Measurements from ENCODE around the gene GALNT4.

GALNT4 gene

DNA sequence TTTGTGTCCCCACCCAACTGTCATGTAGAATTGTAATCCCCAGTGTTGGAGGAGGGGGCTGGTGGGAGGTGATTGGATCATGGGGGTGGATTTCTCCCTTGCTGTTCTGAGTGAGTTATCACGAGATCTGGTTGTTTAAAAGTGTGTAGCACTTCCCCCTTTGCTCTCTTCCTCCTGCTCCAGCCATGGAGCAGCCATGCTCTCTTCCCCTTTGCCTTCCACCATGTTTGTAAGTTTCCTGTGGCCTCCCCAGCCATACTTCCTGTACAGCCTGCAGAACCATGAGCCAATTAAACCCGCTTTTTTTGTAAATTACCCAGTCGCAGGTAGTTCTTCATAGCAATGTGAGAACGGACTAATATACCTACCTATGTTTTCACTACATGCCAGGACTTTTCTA is 3.8 kb upstream of the GALNT4 start:
- DNase-seq = no peak

DNA sequence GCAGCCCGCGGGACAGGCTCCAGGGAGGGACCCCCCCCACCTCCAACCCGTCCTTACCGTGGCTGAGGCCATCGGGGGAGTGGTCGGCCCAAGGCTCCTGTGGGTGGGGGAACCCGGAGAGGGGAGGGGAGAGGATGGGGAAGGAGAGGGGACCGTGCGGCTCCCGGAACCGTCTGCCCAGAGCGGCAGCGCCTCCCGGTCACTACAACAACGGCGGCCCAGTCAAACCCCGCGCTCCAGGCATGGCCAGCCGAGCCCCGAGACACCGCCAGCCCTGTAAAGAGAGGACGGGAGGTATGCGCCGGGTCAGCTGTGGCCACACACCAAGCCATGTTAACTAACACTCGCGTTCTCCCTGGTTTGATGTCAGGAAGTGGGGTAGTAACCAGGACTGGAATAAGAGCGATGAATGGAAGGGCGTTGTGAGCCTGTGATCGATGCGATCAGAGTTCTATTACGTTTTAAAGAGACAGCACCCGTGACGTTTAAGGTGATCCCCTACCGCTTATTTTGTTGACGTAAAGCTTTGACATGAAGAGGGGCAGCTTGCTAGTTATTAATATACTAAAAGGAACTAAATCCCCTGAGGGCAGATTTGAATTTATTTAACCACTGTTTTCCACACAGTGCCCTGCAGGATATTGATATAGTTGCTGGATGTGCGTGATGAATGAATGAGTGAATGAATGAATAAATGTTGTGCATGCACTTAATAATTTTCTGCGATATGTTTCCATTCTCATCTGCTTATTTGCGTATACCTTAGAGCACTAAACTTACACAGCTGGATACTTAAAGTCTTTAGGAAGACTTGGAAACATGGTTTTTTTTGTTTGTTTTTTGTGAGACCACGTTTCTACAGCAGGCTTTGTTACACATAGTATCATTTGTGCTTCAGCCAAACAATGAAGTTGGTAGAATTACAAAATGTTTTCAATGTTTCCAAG is 1.5 kb upstream of the GALNT4 start, which contains the start of gene POC1B:
TSS of gene POC1B (minus strand) at position 224 of the 947 bp plus-strand sequence. CDS start at position 72, 152 bp downstream.
- peak; percentile 60 for DNase-seq

DNA sequence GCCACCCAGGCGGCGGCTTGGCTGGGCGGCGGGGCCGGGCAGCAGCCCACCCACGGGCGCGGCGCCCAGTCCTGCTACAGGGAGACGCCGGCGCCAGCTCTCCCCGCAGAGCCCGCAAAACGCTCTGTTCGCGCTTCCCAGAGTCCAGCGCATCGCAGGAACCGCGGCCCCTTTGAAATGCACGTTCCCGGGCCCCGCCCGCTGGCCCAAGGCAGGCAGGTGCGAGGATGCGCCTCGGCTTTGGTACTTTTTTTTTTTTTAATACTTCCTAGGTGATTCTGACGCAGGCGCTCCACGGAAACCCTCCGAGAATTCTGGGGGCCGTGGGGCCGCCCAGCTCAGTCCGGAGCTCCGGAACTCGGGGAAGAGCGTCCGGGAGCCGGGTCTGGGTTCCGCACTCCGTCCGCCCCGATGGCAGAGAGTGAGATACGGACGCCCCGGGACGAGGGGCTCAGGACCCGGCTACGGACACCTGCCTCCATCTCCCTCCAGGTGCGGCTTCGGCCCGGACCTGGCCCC is 768 bp upstream of the GALNT4 start:
- DNase-seq = no peak

DNA sequence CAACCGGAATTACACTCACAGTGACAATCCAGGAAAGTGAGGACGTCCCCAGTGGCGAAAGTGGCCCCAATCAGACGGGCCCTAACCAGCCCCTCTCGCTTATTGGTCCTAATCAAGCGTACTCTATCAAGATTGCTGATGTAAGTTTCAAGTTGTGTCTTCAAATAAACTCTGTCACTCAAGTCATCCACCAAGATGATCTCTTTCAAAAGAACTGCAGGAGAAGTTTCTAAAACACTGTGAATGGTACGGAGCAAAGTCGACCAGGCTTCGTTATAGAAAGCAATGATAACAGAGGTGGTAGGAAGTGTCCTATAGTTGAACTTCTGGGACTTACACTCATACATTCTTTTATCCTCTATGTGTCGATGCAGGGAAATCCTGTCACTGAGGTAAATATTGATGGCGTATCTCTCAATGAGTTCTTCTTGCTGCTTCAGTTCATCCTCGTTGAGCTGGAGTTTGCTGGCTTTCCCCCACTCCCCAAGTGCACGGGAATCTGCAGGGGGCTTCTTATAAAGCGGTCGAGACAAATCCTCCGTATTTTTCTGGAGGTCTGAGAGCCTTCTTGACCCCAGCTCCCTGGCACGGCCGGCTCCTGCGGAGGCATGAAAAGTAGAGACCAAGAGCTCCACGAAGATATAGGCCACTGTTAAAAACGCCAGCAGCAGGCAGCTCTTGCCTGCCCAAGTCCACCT is 604 bp downstream of the GALNT4 start:
- no peak for DNase-seq

DNA sequence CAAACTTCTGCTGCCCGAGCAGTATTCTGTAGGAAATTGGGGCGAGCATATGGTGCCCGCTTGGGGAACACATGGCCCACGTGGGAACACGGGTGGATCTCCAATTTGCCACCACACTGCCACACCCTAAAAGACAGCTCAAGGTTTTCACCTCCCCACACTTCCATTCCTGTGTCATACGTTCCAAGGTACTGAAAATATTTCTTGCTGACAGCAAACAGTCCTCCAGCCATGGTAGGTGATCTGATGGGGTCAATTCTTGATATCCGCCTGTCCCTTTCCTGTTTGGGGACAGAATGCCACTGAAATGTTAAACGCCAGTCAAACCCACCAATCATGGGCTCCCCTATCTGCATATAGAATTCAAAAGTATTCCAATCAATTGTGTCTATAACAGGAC is 1.2 kb downstream of the GALNT4 start:
- DNase-seq = no peak

DNA sequence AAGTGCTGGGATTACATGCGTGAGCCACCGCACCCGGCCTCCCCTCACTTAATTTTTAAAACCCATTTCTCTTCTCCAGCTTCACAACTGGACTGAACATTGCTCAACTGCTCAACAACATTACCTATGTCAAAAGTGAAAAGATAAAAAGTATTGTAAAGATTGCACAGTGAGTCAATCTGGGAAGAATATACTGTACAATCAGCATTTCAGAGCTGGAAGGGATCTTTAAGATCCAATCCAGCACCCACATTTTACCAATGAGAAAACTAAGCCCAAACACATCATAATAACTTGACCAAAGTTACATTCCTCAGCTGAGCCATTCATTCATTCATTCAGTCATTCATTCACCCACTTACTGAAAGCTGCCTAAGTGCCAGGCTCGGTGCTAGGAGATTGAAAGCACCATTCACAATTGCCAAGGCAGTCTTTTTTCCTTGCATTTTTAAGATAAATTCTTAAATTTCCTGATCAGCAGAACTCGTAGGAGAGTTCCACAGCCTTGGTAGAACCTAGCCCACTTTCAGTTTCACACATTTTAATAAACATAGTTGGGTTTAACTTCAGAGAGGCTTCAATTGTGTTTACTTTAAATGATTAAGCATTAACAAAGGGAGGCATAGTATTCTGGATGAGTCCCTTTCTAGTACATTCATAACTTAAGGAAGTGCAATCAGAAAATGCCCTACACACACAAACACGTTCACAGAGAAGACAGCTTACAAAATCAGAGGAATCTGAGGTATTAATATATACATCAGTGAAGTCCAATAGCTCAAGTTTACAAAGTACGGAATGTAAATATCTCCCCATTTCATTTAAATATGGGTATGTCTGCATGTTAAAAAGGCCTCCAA is 3.0 kb downstream of the GALNT4 start:
- DNase-seq = no peak

DNA sequence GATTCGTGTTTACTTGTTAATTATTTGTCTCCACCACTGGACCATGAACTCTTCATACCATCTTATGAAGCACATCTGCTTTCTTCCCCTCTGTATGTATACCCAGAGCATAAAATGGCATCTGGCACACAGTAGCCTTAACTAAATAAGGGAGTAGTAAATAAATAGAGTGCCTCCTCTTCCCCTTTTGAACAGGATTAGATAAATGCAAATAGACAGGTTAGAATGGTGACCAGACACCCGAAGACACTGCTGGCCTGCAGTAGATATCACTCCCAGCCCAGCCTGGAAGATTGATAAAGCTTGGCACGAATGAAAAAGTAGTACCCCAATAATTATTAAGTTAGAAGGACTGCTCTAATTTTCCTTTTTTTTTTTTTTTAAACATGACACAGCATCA is 6.9 kb downstream of the GALNT4 start:
- DNase-seq = no peak

DNA sequence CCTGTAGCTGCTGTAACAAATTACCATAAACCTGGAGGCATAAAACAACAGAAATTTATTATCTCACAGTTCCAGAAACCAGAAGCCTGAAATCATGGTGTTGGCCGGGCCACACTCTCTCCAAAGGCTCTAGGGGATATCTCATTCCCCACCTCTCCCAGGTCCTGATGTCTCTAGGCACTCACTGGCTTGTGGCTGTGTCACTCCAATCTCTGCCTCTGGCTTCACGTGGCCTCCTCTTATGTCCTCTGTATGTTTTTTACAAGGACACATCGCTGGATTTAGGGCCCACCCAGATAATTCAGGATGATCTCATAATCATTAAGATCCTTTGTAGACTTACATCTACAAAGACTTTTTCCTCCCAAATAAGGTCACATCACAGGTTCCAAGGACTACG is 8.0 kb downstream of the GALNT4 start:
- no peak for DNase-seq

DNA sequence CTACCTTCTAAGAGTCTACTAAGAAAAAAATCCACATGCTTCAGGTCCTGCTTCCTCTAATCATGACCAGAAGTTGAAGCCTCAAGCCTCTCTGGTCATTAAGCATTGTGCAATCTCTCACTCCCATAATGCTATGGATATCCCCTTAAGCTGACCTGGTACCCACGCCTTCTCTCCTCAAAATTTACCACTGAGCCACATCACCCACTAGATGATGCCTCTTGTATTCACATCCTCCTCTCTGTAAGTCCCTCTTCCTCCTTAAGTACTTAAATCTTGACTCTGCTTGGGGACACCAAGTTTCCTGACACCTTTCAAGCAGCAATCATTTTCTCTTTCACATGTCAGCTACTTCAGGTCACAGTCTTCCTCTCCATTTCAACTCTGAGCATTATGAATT is 9.8 kb downstream of the GALNT4 start:
- no peak for DNase-seq

DNA sequence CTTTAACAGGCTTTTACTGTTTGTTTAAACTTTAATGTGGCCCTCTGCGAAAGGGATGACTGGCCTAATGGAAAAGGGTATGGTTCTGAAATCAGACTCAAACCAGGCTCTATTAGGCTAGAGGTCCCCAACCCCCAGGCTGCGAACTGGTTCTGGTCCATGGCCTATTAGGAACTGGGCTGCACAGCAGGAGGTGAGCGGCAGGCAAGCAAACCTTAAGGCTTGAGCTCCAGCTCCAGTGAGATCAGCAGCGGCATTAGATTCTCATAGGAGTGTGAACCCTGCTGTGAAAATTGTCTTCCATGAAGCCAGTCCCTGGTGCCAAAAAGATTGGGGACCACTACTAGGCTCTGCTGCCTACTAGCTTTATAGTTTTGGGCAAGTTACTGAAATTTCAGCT is 11.1 kb downstream of the GALNT4 start:
- no peak for DNase-seq

DNA sequence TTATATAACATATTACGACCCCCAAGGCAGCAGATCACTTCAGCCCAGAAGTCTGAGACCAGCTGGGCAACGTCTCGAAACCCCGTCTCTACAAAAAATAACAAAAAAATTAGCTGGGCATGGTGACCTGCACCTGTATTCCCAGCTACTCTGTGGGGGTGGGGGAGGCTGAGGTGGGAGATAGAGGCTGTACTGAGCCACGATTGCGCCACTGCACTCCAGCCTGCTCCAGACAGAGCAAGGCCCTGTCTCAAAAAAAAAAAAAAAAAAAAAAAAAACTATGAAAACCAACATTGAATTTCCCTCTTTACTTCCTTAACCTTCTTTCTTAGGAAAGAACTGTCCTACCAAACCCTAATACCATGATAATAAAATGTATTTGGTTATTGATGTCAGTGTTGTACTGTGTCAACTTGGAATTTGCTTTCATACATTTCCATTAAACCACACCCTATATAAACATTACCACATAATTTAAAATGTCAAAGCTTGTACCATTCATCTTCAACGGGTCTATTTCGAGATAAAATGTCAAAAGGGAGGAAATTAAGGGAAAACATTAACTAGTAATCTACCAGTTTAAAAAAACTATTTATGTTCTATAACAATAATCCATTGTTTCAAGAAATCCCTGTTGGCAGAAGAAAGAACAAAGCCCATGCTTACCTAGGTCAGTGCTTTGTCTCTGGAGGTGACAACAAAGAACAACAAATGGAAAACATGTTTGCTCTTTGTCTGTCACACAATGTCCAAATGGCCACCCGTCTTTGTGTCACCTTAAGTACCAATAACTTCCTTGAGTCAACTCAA is 17.4 kb downstream of the GALNT4 start:
- DNase-seq = no peak

DNA sequence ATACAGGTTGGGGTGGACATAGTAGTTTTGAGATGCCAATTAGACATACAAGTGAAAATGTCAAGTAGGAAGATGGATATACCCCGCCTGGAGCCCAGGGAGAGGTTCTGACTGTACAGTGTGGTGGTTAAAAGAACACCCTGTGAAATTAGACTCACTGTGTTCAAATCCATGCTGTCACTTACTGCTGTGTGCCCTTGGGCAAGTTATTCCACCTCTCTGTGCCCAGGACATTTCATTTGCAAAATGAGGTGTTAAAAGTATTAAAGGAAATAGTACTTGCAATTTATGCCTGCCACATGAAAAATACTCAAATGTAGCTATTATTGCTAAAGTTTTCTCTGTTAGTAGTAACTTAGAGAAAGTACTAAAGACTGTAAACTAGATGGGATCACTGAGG is 18.5 kb downstream of the GALNT4 start:
- DNase-seq = no peak

DNA sequence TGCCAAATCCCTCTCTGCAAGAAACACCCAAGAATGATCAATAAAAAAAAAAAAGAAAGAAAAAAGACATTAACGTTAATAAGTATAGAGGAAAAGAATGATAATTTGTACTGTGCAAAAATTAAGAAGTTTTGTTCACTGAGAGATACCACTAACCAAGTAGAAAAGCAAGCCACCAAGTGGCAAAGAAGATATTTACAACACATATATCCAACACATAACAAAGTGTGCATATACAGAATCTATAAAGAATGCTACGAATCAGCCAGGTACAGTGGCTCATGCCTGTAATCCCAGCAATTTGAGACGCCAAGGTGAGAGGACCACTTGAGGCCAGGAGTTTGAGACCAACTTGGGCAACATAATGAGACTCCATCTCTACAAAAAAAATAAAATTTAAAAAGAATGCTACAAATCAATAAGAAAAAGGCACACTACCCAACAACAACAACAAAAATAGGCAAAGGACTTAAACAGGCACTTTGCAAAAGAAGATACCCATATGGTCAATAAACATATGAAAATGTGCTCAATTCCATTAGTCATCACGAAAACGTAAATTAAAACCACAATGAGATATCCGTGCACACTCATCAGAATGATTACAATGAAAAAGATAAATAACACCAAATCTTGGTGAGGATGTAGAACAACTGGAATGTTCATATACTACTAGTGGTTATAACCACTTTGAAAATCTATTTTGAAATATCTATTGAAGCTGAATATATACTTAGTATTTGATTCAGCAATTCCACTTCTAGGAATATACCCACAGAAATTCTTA is 19.8 kb downstream of the GALNT4 start:
- DNase-seq = no peak

DNA sequence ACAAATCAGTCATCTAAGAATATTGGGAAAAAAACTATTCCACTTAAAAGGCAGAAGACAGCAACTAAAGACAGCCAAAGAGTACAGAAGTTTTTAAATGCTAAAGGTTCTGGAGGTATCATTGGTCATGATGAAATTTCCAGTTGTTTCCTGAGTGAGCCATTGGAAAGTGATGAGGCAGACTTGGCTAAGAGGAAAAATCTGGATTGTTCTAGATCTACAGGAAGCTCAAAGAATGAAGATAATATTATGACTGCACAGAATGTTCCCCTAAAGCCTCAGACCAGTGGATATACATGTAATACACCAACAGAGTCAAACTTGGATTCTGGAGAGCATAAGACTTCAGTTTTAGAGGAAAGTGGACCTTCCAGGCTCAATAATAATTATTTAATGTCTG is 22.8 kb downstream of the GALNT4 start:
- no peak for DNase-seq

DNA sequence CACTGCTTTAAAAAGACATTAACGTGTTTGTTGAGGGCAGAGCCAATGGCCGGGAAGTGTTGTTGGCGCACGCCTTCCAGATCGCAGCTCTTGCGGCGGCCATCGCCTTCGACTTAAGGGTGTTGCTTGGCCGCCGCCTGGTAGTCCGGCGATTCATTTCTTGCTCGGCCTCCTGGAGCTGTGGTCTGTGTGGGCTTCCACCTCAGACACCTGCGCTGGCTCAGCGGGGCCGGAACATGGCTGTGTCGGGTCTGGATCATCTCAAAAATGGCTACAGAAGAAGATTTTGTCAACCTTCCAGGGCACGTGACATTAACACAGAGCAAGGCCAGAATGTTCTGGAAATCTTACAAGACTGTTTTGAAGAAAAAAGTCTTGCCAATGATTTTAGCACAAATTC is 24.7 kb downstream of the GALNT4 start:
- no peak for DNase-seq

DNA sequence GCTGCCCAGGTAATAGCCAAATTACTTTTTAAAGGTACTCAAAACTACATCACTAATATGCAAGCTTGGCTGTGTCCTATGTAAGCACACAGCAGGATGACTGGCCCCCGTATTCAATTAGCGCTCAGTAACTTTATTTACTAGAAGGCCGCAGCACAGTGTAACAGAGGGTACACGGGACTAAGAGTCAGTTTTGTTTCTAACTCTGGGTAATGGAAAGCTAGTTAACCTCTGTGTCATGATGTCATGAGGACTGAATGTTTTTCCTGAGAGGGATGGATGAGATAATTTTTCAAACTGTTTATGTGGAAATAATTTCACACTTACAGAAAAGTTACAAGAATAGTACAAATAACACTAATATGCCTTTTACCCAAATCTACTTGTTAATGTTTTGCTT is 27.1 kb downstream of the GALNT4 start:
- DNase-seq = no peak

DNA sequence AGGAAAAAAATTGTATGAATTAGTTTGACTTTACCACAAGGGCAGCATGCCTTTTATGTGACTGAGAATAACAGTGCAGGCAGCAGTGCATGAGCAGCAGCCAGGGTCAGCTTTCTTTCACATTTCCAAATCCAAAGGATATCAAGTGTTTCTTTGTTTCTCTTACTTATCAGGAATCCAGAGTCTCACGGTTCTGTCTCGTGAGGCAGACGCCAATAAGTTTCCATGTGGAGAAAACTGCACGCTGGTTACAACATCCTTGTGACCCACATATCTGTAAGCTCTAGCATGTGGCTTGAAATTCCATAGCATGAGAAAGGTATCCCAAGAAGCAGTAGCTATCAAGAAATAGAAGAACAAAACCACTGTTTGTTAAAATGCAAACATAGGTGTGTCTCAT is 27.6 kb downstream of the GALNT4 start:
- DNase-seq = no peak

DNA sequence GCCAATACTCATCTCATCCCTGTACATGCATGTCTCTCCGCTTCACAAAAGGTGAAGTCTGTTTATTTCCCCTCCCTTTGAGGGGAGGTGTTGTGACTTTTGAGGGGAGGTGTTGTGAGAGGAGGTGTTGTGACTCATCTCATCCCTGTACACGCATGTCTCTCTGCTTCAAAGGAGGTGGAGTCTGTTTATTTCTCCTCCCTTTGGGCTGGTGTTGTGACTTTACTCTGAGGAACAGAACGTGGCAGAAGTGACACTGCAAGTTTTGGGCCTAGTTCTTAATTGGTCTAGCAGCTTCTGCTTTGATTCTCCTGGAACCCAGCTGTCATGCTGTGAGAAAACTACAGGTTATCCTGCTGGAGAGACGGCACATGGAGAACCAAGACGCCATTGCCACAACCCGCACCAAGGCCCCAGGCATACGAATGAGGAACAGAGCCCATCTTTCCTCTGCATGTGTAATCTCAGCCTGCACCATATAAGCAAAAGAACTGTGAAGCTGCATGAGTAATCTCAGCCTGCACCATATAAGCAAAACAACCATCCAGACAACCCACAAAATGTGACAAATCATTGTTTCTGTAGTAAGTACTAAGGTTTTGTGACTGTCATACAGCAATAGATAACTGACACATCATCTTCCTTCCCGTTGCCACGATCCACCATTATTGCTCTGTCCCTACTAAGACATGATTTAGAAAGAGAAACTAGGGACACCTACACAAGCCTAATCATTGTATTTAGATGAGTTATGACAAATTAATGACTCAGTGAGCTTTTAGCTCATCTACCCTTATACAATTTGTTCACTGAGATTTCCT is 30.0 kb downstream of the GALNT4 start:
- DNase-seq = no peak

DNA sequence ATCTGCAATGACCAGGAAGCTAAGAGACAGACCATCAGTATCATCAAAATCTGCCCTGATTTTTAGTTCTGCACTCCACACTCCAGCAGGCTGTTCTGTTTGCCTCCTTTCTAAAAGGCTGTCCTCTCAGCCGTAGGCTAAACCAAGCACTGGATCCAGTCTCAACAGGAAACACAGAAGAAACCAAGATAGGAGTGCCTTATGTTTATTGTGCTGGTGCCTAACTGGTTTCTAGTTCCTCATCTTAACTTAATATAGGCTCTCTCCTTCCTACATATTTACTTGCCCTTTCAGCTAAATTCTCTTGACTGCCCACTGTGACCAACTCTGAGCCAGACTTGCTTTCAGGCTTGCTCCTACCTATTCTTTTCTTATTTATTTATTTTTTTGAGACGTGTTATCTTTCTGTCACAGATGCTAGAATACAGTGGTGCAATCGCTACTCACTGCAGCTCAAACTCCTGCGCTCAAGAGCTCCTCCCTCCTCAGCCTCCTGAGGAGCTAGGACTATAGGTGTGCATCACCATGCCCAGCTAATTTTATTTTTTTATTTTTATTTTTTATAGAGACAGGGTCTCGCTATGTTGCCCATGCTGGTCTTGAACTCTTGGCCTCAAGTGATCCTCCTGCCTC is 30.8 kb downstream of the GALNT4 start:
- DNase-seq = no peak

DNA sequence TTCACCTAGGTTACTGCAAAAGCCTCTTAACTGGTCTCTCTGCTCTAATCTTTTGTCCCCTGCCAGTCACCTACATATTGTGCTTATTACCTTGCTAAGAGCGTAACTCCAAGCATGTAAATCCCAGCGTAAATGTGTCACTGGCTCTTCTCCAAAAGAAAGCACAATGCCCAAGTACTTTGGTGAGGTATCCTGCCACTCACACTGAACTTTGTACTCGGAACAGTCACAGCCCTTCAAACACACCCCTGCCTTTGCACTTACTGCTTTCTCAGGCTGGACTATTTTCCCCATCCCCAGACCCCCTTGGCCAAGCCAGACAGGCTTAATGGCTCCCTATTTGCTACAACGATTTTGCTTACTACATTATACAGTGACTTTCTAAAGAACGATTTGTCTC is 31.7 kb downstream of the GALNT4 start:
- DNase-seq = no peak
